ENCODE measurements around the gene DPYD. TPM values are rescaled to one million over a fixed set of nuclear protein-coding genes. Genes with fewer than 3 reads are reported as not detected.

The DPYD gene
- total and polyA plus RNA-seq, 8 donors: 2.7 to 24.5 (median 9.4) TPM

DNA sequence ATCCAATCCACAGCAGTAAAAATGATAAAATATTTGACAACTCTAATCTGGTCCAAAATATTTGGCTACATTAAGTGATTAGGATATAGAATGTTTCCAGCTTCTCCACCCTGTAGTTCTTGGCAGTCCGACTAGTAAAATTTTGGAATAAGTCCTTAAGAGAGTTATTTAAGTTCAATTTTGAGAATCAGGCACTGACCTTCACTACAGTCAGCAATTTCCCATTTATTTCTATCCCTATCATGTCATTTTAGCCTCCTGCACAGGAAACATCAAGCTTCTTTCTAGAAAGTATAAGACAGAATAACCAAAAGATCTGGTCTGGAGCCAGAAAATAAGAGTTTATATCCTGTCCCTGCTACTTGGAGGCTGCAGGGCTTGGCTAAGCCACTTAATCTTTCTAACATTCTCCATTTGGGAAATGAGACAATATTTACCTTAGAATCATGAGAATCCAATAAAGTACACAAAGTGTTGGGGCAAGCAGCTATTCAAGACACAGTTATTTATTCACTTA is 162.2 kb downstream of the DPYD start:
- DNase-seq: no peak
- no peaks in the 10 kb centered on the region for H3K27me3 ChIP-seq
- WGBS, 2 donors: 16 to 19% methylated on average over 1 of the region's 1 CpG
- no peak overlapping the region for H3K27ac ChIP-seq
- FAIRE-seq: no peak
- intact Hi-C loops (cut with DNase I): no loop called here
- H3K36me3 ChIP-seq: no peaks in the 10 kb centered on the region
- H3K4me3 ChIP-seq: no peak overlapping the region
- no peak for TF ChIP-seq CTCF (IDR thresholded peaks at IDR 0.05)
- no peaks in the 10 kb centered on the region for H3K9me3 ChIP-seq
- peaks cover 8 to 13% (median 13%) of the 10 kb centered on the region in 3 donors for H3K4me1 ChIP-seq
- ATAC-seq: peak in 2 of 4 donors; percentile 51 to 57

DNA sequence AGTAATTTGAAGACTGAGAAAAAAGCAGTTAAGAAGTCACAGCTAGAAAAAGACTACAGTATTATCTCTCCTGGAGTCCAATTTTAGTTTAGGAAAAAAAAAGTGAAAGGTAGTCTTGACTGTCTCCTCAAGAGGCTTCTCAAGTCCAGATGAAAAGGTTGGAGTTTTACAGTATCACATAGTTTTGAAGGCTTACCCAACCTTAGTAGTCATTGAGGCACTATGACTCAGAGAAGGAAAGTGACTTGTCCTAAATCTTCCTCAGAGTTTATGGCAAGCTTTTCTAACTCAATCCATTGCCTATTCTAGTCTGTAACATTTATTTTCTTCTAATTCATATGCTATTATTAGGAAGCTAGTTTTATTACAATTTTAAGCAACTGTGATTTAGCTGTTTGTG is 174.9 kb downstream of the DPYD start:
- no peaks in the 10 kb centered on the region for H3K4me1 ChIP-seq
- no peak for ATAC-seq
- H3K27me3 ChIP-seq: no peaks in the 10 kb centered on the region
- no peaks in the 10 kb centered on the region for H3K9me3 ChIP-seq
- H3K27ac ChIP-seq: no peak overlapping the region
- H3K36me3 ChIP-seq: no peaks in the 10 kb centered on the region
- no peak for DNase-seq
- intact Hi-C loops (cut with DNase I): no loop called here
- no peak overlapping the region for H3K4me3 ChIP-seq
- no peak for FAIRE-seq
- no peak for TF ChIP-seq CTCF (IDR thresholded peaks at IDR 0.05)

DNA sequence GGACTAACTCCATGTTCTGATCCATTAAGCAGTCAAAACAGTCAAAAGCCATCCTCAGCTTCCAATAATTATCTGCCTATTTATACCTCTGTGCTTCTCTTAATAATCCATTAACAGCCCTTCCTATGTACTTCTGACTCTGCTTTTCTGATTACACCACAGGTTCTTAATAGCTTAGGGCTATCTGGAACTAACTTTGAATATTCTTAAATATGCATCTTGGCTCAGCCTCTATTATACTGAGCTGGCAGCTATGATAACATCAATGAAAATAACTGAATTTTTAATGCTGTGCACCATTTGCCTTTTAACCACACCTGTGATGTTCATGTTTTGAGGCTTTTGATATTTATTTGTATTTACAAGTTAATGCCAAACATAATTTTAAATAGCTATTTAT is 175.9 kb downstream of the DPYD start:
- intact Hi-C loops (cut with DNase I): no loop called here
- no peaks in the 10 kb centered on the region for H3K36me3 ChIP-seq
- DNase-seq: no peak

GRCh38 chr1:97743129-97743528 is 177.7 kb downstream of the DPYD start:
- H3K36me3 ChIP-seq: no peaks in the 10 kb centered on the region
- intact Hi-C loops (cut with DNase I): no loop called here
- DNase-seq: no peak
- ATAC-seq: no peak
- no peaks in the 10 kb centered on the region for H3K4me1 ChIP-seq
- no peak overlapping the region for H3K27ac ChIP-seq
- no peak overlapping the region for H3K4me3 ChIP-seq
- no peak for FAIRE-seq
- no peaks in the 10 kb centered on the region for H3K27me3 ChIP-seq
- WGBS, 2 donors: 68 to 73% methylated on average over 3 of the region's 3 CpGs
- H3K9me3 ChIP-seq: no peaks in the 10 kb centered on the region
- TF ChIP-seq CTCF (IDR thresholded peaks at IDR 0.05): no peak

More for the DNA sequence above, 175.9 kb downstream of the DPYD start:
- ATAC-seq (no peak), FAIRE-seq (no peak)
- Histone ChIP-seq H3K9me3 (no peaks in the 10 kb centered on the region), H3K27ac (no peak overlapping the region), H3K27me3 (no peaks in the 10 kb centered on the region), H3K4me1 (no peaks in the 10 kb centered on the region), H3K4me3 (no peak overlapping the region)
- no peak for TF ChIP-seq CTCF (IDR thresholded peaks at IDR 0.05)

GRCh38 chr1:97740891-97741290 is 179.9 kb downstream of the DPYD start:
- H3K27me3 ChIP-seq: no peaks in the 10 kb centered on the region
- no peak overlapping the region for H3K27ac ChIP-seq
- TF ChIP-seq CTCF (IDR thresholded peaks at IDR 0.05): no peak
- ATAC-seq (no peak), FAIRE-seq (no peak), DNase-seq (no peak)
- no peak overlapping the region for H3K4me3 ChIP-seq
- H3K36me3 ChIP-seq: no peaks in the 10 kb centered on the region
- H3K9me3 ChIP-seq: no peaks in the 10 kb centered on the region
- WGBS, 2 donors: 71 to 79% methylated on average over 1 of the region's 1 CpG
- intact Hi-C loops (cut with DNase I): no loop called here
- H3K4me1 ChIP-seq: no peaks in the 10 kb centered on the region

All from pancreas (tissue), 10 donors.